GM18517 (cell line): ENCODE results near the gene MAN1C1.

Experiments
- ATAC-seq: cut with Tn5 transposase; IDR thresholded peaks from one replicate; pipeline ENCODE4 v1.9.1; 2021; ENCODE audit warnings: mild to moderate bottlenecking, moderate library complexity; ENCODE audit not compliant: unreplicated experiment

MAN1C1 gene

DNA sequence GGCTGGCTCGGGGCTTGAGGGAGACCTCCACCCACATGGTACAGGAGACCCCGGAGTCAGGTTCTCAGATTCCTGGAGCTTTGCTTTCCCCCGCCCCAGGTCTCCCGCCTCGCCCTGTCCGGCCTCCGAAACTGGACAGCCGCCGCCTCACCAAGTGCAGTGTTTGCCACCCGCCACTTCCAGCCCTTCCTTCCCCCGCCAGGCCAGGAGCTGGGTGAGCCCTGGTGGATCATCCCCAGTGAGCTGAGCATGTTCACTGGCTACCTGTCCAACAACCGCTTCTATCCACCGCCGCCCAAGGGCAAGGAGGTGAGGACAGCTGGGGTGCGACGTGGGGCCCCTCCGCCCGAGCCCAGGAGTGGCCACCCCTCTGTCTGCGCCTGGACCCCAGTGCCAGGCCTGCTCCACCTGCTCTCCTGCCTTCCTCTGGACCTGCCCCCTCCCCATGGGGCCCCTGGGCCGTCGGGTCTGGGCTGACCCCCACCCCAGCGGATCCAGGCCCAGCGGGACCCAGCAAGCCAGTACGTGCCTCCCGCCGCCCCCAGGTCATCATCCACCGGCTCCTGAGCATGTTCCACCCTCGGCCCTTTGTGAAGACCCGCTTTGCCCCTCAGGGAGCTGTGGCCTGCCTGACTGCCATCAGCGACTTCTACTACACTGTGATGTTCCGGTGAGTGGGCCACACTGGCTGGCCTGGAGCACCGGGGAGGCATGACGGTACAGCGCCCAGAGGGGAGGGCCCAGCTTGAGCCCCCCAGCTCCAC, 192.1 kb downstream of the MAN1C1 start:
- ATAC-seq: no peak

DNA sequence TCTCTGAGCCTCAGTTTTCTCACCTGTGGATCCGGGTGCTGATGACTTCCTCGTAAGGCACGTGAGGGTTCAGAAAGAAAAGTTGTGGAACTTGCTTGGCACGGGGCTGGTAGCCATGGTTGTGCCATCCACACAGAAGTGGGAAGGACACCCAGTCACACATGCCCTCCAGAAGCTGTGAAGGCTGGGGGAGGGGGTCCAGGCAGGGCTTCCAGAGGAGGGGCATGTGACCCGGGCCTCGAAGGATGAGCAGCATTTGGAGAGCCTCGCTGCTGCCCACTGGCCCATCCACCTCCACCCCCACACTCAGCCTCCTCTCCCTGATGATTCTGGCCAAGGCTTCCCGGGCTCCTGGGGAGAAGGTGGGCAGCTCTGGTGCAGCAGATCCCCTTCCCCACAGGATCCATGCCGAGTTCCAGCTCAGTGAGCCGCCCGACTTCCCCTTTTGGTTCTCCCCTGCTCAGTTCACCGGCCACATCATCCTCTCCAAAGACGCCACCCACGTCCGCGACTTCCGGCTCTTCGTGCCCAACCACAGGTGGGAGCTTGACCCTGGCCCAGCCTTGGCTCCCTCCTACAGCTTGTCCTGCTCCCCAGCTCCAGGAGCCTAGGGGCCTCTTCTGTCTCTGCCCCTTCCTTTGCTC, 192.8 kb downstream of the MAN1C1 start:
- no peak for ATAC-seq

DNA sequence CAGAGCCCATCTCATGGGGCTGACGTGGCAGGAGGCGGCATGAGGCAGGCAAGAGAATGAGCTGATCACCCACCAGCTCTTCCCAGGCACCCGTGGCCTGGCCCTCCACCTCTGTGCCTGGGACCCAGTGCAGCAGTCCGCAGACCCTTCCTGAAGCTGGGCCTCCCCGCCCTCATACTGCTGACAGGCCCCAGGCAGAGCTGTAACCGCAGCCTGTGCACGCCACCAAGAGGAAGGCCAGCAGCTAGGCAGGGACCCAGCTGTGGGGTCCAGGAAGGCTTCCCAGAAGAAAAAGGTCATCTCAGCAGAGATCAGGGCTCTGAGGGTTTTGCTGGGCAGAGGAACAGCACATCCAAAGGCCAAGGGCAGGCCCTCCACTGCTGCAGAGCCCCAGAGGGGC, 193.3 kb downstream of the MAN1C1 start:
- no peak for ATAC-seq

DNA sequence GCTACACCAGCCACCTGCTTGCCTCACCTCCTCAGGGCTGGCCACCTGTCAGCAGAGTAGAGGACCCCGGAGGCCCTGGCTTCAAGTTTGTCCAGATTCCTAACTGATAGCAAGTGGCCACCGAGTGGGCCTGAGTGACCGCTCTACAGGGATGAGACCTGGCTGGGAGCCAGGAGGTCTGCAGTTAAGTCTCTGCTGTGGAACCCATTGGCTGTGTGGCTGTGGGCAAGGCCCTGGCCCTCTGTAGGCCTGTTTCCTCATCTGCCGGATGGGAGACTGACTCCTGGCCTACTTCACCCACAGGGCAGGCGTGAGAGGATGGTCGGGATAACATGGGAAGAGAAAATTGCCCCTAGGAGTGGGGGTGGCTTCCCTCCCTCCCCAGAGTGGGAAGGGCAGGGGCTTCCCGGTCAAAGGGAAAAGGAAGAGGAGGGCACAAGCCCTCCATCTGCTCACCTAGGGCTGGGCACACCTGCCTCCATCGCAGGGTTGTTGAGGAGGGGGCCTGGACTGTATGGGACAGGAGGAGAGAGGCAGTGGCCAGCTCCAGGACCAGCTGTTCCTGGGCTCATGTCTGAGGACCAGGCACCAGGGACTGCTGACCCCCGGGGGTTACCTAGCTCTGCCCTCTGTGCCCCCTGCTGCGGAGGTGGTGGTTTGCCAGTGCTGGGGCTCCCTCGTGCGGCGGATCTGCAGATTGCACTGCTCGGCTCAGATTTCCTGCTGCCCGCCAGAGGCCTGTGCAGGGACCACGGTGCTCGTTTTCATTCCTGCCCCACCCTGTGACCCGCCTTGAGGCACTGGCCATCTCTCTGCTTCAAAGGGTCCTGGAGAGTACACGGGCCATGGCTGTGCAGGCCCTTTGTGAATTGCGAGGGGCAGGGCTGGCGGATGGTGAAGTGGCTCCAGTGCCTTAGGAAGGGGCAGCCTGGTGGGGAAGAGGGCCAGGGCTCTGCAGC, 194.0 kb downstream of the MAN1C1 start:
- no peak for ATAC-seq

DNA sequence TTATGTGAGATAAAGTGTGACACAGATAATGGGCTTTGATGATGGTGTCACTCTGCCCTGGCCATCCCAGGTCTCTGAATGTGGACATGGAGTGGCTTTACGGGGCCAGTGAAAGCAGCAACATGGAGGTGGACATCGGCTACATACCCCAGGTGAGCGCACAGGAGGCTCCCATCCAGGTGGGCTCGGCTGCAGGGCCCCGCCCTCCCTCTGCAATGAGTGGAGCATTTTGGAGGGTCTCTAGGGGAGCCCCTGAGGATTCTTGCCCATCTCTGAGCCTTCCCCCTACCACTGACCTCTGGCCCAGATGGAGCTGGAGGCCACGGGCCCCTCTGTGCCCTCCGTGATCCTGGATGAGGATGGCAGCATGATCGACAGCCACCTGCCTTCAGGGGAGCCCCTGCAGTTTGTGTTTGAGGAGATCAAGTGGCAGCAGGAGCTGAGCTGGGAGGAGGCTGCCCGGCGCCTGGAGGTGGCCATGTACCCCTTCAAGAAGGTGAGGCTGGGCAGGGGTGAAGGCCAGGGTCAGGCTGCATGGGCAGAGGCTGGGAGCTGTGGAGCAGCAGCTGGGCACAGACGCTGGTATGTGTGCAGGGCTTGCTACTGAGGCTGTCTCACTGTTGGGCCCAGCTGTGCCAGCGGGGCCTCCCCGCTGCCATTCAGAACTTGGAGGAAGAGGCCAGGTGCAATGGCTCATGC, 194.9 kb downstream of the MAN1C1 start:
- no peak for ATAC-seq

DNA sequence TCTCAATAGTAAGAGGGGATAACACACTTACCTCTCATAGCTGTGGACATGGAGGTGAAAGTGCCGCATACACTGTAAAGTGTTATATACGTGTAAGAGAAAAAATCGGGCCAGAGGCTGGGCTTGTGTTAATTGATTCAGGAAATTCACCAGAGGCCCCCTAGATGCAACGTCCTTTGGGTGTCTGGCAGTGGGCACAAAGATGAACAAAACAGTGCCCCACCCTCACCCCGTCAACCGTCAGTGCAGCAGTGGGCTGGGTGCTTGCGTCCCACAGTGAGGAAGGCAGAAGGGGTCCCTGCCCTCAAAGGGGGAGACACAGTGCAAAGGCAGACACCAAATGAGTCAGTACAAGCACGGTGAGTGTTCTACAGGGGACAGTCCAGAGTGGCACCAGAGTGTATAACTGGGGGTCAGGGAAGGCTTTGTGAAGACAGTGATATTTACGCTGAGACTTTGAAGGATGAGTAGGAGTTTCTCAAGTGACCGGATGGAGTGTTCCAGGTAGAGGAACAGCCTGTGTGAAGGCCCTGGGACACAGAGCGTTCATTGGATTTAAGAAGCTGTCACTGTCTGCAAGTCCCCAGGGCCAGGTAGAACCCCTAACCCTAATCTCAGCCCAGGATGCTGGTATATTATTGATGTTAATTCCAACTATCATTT, 196.6 kb downstream of the MAN1C1 start:
- no peak for ATAC-seq

DNA sequence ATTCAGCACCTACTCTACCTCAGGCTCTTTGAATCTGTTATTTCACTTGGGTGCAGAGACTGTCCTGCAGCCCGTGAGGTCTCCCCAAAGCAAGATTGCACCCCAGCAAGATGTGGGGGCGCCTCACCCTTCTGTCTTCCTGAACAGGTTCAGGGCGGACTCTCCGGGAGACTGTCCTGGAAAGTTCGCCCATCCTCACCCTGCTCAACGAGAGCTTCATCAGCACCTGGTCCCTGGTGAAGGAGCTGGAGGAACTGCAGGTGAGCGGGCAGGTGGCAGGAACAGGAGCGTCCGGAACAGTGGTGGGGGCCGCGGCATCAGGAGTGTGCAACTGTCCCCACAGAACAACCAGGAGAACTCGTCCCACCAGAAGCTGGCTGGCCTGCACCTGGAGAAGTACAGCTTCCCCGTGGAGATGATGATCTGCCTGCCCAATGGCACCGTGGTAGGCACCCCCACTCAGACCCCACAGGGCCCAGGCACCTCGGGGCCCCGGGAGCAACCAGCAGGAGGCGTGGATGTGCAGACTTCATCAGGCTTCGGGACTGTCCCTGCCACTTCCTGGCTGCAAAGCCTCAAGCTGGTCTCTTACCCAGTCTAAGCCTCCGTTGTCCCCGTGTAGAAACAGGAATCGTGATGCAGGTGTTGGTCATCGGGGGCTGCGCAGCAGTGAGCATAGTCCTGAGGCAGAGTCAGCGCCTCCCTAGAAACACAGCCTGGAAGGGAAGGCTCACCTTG, 197.3 kb downstream of the MAN1C1 start:
- ATAC-seq: no peak

DNA sequence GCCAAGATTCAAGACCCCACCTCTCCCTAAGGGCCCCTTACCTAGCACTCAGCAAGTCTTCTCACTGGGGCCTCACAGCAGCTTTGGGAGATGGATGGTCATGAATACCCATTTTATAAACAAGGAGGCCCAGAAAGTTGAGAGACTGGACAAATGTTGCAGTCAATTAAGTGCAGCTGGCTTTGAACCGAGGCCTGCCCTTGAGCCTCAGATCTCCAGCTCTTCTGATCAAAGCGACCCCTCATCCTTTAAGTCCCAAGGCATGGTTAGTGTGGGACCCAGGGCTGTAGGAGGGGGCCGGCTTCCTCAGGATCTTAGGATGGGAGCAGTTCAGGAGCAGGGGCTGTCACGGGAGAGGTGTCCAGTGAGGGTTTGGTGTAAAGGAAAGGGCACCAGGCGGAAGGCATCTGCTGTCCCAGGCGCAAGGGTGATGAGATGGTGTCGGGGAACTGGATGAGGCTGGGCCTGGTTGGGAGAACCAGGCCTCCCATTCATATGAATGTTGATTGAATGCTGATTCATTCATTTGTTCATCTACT, 198.0 kb downstream of the MAN1C1 start:
- no peak for ATAC-seq

DNA sequence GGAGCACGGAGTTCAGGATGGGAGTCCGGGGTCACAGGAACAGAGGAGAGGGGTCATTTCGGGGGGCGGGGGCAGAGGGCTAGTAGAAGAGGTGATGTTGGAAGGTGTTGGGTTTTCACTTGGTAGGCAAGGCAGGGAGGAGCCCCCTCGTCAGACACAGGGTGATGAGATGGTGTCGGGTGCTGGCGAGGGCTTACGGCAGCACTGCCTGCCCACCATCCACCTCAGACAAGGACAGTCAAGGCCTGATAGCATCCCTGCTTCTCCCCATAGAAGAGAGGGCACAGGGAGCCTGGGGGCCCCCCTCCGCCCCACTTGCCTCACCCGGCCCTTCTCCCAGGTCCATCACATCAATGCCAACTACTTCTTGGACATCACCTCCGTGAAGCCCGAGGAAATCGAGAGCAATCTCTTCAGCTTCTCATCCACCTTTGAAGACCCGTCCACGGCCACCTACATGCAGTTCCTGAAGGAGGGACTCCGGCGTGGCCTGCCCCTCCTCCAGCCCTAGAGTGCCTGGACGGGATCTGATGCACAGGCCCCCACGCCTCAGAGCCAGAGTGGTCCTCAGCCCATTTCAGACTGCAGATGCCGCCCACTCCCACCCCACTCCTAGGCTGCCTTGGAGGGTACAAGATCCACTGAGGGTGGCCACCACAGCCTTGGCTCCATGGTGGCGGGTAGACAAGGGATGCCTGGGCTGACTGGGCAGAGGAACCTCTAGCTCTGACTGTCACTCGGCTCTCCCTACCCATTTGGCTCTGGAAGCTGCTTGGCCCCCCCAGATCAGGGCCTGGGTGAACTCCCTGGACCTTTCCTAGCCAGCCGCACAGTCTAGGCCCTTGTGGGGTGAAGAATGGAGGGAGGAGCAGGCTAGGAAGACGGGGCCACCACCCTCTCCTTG, 198.9 kb downstream of the MAN1C1 start:
- ATAC-seq: no peak

DNA sequence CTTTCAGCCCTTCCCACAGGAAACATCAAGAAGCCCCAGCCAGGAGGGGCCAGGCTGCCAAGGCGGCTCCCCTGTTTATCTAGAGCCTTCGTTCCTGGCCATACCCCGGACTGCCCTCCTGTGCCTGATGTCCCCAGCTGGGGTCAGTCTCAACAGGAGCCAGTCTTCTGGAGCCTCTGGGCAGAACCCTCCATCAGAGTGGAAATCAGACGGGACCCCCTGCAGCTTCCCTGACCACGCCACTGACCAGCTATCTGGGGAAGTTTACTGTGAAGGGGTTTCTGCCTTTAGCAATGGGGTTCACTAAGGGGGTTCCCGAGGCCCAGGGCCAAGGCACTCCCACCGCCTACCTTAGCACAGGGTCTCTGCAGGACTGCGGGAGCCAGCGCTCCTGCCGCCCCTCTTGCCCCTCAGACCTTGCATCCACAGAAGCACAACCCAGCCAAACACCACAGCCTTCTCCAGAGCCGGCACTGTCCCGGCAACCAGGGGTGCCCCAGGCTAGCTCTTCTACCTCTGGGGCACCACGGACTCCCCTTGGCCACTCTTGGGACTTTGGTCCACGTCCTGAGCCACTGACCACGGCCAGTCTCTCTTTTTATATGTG, 199.6 kb downstream of the MAN1C1 start:
- no peak for ATAC-seq

DNA sequence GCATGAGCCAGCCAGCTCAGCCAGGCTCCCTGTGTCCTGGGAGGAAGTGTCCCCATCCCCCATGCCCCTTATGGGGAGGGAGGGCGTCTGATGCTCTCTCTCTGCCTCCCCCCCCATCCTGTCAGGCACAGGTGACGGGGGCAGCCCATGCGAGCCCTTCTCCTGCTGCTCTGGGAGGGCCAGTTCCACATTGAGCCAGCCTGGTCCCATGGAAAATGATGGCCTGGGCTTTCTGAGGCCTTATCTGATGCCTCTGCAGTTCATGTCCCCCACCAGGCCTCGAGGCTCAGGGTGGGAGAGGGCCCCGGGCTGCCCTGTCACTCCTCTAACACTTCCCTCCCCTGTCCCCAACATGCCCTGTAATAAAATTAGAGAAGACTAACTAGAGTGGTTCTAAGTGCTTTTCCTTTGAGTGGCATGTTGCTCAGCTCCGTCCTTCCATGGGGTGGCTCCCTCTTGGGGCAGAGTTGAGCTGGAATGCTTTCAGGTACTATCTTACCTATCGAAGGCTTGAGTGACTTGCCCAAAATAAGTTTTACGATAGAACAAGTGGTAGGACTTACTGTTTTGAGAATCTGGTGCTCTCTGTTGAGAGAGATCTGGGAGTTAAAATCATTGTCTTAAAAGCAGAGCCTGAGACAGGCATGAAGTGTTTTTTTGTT, 201.4 kb downstream of the MAN1C1 start:
- no peak for ATAC-seq

DNA sequence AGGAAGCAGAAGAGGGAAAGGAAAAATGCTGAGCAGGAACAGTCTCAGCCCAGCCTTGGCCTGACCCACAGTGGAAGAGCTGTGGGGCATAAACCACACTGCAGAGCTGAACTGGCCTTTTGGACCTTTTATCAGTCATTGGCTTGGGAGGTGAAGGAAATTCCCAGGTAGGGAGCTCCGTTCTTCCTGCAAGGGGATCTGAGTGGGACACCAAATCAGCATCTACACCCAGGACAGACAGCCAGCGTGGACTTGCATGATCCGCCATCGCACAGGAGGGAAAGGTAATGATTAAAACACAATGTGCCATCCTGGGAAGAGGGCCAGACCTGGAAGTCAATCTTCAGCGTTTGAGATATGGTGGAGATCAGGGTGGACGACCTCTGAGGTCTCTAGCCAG, 202.0 kb downstream of the MAN1C1 start:
- no peak for ATAC-seq

DNA sequence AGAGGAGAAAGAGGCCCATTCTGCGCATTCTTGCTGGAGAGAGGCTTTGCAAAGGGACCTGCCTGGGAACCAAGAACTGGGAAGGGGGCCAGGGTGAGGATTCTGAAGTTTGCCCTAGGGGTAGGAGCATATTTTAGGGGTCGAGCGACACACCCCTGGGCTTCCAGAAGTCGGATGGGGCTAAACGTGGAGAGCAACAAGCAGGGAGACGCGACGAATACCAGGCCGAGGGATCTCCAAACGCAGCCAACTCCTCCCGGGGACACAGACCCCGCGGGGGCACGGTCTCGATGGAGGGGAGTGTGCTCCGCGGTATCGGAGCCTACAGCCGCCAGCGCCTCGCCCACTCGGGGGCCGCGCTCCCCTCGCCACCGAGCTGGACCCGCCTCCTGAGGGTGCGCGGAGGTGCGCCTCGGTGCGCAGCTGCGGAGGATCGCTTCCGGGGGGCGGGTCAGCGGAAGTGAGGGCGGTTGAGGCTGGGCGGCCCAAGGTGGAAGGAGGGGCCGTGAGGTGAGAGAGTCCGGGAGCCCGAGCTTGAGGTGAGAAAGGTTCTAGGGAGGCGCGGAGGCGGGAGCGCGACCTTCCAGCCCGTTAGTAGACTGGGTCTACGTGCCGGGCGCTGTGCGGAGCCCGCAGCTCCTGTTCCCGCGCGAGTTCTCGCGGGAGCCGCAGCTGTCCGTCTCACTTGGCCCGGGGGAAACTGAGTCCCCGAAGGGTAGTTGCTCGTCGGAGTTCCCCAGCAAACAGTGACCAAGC, 203.1 kb downstream of the MAN1C1 start, which contains the start of gene MTFR1L:
TSS of gene MTFR1L (plus strand) at position 464 of the 756 bp plus-strand sequence. CDS start 3,151 bp downstream, outside the sequence.
- ATAC-seq: peak; percentile 76

DNA sequence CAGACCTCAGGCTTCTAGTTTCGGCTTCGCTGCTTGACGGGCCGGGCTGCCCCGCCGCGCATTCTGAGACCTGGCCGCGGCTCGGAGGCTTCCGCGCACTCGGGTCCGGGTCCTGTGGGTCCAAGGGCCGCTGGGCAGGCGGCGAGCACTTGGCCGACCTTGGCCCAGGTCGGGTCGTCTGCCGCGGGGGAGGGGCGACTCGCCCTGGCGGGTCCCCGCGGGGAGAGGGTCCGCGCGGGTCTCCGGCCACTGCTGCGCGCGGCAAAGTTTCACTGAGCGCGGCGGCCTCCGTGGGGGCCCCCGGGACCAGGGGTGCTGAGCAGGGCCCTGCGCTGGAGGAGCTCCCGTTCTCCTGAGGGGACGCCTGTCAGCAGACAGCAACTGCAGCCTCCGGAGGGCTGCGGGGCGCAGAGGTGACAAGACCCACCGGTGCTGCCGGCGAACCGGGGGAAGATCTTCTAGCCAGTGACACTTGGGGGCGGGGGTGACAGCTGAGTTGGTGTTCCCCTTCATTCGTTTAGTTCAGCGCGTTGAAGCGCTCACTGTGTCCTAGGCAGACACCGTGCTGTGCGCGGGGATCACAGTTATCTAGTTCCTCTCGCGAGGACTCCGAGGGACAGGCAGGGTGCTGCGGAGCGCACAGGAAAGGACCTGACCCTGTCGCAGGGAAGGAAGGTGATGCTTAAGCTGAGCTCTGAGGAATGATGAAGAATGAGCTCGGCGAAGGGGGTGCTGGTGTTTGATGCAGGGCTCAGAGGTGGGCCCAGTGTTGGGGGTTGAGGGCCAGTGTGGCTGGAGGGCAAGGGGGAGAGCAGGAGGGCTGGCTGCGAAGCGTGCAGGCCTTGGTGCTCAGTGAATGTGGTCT, 203.9 kb downstream of the MAN1C1 start:
- peak; percentile 31 for ATAC-seq

DNA sequence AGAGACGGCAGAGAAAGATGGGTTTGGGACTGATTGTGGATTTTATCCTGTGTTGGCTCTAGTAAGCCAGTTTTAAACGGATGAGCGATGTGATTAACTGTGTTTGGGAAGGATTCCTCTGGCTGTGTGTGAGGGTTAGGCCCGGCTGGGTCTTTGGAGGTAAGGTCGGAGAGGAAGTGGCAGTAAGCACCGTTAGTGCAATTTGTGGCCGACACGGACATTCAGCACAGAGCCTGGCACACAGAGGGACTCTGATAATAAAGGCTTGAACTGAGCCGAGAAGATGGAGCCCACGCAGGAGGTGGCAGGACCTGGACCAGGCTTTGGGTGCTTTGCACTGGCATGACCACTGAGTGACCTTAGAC, 204.5 kb downstream of the MAN1C1 start:
- ATAC-seq: no peak

DNA sequence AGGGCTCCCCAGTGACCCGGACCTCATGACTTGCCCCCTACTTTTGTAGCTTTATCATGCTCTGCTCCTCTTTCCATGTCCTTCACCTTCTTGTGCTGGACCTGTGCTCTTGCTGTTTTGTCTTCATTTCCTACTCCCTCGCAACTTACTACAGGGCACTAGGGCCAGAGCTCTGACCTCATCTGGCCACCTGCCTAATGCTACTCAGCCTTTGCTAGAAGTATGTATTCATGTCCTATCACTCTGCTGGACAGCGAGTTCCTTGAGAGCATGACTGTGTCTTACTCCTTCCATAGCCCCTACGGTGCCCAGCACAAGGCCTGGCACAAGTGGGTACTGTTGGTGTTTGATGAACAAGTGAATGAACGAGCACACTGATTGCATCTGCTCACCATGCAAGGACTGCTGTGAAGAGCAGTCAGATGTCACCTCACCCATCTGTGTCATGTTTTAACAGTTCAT, 205.1 kb downstream of the MAN1C1 start:
- ATAC-seq: no peak
